IPS-11a (cell line): ENCODE measurements around the gene ATXN2.

ENCODE experiments used
- H3K4me3 ChIP-seq: one replicate; pipeline ENCODE4 v1.5.1; 2013; ENCODE audit warnings: low read depth, low read length, control low read depth

ATXN2 gene

GRCh38 chr12:111451649-111452129 lies 147.4 kb downstream of the ATXN2 start:
- no peak overlapping the region for H3K4me3 ChIP-seq

GRCh38 chr12:111451232-111451631 lies 147.9 kb downstream of the ATXN2 start:
- no peak overlapping the region for H3K4me3 ChIP-seq

- no peak overlapping the region for H3K4me3 ChIP-seq
These were observed 148.4 kb downstream of the ATXN2 start for GRCh38 chr12:111450676-111451075.

GRCh38 chr12:111448846-111449790 lies 150.0 kb downstream of the ATXN2 start:
- no peak overlapping the region for H3K4me3 ChIP-seq

DNA sequence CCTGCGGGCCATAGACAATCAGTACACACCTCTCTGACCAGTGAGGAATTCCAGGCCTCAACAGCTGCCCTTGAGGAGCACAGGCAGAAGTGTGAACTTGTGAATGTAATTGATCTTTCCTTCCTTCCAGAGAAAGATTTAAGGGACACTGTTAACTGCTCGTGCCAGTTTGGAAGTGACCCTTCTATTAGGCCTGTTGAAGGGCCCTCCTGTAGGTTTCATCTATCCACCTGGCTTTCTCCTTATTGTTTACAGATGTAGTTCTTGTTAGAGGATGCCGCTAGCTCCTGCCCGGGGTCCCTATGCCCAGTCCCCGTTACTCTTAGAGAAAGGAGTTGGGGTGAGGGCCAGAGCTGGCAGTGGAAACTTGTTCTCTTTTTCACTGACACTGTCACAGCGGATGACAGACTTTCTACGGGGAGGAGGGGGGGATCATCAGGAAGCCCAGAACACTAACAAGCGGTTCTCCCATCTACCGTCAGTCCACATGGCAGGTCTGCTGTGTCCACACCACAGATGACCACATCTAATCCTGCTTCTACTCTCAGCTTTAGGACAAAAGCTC lies 150.8 kb downstream of the ATXN2 start:
- H3K4me3 ChIP-seq = no peak overlapping the region

- no peak overlapping the region for H3K4me3 ChIP-seq
These were observed 151.4 kb downstream of the ATXN2 start for GRCh38 chr12:111447571-111448265.

DNA sequence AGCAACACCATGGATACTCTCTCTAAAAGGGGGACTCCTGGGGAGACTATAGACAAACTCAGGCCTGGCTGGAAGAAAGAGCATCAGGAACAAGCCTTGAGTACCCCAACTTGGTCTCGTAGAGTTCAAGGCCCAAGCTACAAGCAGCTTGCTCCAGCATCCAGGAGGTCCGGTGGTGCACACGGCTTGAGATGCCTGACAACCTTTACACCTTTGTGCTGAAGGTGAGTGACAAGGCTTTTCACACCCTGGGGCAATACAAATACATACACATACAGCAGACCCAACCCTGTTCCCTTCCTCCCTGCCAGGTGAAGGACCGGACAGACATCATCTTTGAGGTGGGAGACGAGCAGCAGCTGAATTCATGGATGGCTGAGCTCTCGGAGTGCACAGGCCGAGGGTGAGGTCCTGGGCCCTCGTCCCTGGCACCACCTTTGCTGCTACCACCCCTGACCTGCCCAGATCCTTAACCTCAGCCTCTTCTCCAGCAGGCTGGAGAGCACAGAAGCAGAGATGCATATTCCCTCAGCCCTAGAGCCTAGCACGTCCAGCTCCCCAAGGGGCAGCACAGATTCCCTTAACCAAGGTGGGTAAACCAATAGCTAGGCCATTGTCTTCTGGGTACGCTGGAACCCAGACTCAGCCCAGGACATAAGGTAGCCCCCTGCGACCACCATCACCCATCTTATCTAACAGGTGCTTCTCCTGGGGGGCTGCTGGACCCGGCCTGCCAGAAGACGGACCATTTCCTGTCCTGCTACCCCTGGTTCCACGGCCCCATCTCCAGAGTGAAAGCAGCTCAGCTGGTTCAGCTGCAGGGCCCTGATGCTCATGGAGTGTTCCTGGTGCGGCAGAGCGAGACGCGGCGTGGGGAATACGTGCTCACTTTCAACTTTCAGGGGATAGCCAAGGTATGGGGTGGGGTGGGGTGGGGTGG lies 152.2 kb downstream of the ATXN2 start:
- no peak overlapping the region for H3K4me3 ChIP-seq

GRCh38 chr12:111445726-111446581 lies 153.2 kb downstream of the ATXN2 start:
- H3K4me3 ChIP-seq = no peak overlapping the region

DNA sequence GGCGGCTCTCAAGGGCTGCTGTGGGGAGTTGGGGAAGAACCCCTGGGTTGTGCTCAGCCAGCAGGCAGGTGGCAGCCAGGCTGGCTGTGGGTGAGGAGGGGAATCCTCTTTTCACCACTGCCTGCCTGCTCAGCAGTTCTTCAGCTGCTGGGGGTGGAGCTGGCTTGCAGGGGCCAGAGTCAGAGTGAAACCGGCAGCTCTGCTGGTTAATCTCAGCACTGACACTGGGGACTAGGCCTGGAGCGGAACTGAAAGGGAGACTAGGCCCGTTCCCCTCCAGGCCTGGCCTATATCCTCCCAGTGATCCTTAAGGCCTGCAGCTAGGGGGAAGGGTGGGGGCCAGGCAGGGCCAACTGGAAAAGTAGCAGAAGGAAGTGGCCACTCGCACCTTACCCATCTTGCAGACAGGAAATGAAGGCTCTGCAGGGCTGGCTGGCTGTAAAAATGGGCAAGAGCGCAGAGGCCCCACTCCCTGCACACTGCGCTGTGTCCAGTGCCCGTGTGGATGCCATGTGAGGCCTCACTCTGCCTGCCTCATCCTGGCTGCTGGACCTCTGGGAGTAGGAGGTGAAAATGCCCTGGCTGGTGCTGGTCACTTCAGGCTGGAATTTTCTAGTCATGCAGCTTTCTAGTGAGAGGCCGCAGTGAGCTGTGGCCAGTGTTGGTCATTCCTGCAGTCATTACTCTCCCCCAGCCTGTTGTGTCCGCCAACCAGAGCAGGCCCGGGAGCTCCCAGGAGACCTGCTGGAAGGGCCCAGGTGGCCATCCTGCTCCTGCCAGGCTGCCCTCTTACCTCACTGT lies 154.0 kb downstream of the ATXN2 start:
- no peak overlapping the region for H3K4me3 ChIP-seq

GRCh38 chr12:111444314-111444924 lies 154.7 kb downstream of the ATXN2 start:
- H3K4me3 ChIP-seq = no peak overlapping the region

GRCh38 chr12:111443586-111443985 lies 155.5 kb downstream of the ATXN2 start:
- H3K4me3 ChIP-seq = no peak overlapping the region

DNA sequence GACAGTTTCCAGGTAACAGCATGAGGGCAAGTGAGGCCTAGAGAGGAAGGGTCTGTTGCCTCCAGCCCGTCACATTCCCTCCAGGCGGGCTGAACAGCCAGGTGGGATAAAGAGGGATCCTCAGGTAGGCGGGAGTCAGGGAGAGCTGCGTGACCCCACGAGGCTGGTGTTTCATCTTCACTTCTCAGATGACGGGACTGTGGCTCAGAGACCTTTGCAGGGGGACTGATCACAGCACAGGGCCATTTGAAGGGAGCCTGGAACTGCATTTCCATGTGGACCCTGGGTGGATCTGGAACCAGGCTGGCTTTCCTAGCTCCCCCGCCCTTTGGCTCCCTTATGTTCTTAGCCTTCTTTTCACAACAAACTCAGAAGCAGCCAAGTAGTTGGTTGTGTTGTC lies 156.0 kb downstream of the ATXN2 start:
- H3K4me3 ChIP-seq = no peak overlapping the region

- no peak overlapping the region for H3K4me3 ChIP-seq
These were observed 156.6 kb downstream of the ATXN2 start for GRCh38 chr12:111442301-111443045.

DNA sequence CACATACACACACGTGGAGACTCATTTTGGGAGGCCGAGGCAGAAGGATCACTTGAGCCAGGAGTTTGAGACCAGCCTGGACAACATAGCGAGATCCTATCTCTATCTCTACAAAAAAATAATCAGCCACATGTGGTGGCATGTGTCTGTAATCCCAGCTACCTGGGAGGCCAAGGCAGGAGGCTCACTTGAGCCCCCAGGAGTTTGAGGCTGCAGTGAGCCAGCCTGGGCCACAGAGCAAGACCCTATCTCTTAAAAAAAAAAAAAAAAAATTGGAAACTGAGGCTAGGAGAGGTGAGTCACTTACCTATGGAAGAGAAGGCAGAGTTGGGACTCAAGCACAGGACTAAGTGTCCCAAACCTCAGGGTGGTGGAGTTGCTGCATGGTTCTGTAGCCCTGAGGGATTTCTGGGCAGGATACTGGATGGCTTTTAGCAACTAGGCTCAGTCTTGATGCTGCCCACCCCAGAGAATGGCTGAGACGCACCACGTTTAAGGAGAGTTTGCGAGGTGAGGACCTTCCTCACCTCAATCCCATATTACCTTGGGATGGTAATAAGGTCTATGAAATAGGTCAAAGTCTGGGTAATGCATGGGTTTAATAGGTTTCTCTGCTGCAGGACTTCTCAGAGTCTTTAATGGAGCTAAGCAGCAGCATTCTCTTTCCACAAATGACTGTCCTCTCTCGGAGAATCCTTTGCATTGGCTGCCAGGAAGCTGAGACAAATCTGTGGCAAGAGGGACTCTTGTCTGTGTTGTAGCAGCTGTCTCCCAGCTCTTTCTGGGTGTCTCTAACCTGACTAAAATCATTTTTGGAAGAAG lies 157.8 kb downstream of the ATXN2 start:
- no peak overlapping the region for H3K4me3 ChIP-seq

DNA sequence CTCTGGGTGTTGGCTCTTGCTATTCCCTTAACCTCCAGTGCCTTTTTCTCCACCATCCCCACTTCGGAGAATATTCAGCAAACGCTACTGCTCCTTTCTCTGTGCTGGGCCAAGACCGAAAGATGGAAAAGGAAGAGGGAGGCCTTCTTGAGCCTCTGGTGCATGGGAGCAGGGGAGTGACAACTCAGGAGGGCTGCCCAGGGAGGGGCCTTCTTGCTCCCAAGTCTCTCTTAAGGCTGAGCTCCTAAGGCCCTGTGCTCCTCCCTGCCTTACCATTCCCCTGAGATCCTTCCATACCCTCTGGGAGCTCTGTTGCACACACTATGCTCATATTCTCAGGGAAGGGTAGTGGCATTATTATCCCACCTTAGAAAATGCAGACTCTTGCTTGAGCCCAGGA lies 158.5 kb downstream of the ATXN2 start:
- no peak overlapping the region for H3K4me3 ChIP-seq

- no peak overlapping the region for H3K4me3 ChIP-seq
These were observed 159.0 kb downstream of the ATXN2 start for GRCh38 chr12:111440152-111440551.

GRCh38 chr12:111439657-111440151 lies 159.4 kb downstream of the ATXN2 start:
- H3K4me3 ChIP-seq = no peak overlapping the region
